ENCODE results near the gene FAM117A.
"Not testable (repeated sequence)": the region's sequence is repeated elsewhere in the genome, so short reads cannot be mapped to it uniquely, and the experiment has no call there.

DNA sequence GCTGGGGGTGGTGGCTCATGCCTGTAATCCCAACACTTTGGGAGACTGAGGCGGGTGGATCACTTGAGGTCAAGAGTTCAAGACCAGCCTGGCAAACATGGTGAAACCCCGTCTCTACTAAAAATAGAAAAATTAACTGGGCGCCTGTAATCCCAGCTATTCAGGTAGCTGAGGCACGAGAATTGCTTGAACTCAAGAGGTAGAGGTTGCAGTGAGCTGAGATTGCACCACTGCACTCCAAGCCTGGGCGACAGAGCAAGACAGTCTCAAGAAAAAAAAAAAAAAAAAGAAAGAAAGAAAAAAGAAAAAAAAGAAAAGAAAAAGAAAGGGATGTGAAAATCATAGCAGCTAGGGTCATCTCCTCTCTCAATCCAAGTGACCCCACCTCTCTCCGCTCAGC lies 39.4 kb downstream of the FAM117A start:
- TF ChIP-seq, protein P1, sequence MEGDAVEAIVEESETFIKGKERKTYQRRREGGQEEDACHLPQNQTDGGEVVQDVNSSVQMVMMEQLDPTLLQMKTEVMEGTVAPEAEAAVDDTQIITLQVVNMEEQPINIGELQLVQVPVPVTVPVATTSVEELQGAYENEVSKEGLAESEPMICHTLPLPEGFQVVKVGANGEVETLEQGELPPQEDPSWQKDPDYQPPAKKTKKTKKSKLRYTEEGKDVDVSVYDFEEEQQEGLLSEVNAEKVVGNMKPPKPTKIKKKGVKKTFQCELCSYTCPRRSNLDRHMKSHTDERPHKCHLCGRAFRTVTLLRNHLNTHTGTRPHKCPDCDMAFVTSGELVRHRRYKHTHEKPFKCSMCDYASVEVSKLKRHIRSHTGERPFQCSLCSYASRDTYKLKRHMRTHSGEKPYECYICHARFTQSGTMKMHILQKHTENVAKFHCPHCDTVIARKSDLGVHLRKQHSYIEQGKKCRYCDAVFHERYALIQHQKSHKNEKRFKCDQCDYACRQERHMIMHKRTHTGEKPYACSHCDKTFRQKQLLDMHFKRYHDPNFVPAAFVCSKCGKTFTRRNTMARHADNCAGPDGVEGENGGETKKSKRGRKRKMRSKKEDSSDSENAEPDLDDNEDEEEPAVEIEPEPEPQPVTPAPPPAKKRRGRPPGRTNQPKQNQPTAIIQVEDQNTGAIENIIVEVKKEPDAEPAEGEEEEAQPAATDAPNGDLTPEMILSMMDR (conservative IDR thresholded peaks at IDR 0.05; ENCODE audit: low read depth, low read length): not testable (repeated sequence)
- not testable (repeated sequence) for TF ChIP-seq EZH2 (IDR thresholded peaks at IDR 0.05; ENCODE audit: borderline replicate concordance, low read depth, low read length, poor library complexity, severe bottlenecking)
